ENCODE results near the gene VAMP1.

GRCh38 chr12:6469609-6470374 is 685 bp downstream of the VAMP1 start:
- no peak for TF ChIP-seq POLR2A (conservative IDR thresholded peaks at IDR 0.05)
- TF ChIP-seq MTF1 (CRISPR knock-in tag; IDR thresholded peaks at IDR 0.05; ENCODE audit: borderline replicate concordance) = no peak
- TF ChIP-seq PRPF4 (IDR thresholded peaks at IDR 0.05; ENCODE audit: insufficient read depth, low read depth, low read length, poor library complexity, severe bottlenecking) = no peak
- no peak for TF ChIP-seq CTCF (IDR thresholded peaks at IDR 0.05 in 2 of 3, conservative IDR thresholded peaks at IDR 0.05 in 1 of 3; ENCODE audit: insufficient read depth in 2 of 3, low read depth in 1 of 3, low read length in 3 of 3)
